Right atrium auricular region (tissue), 2 donors: ENCODE results near the gene DOCK1. TPM values are rescaled to one million over a fixed set of nuclear protein-coding genes. Genes with fewer than 3 reads are reported as not detected.
A peak's percentile ranks its signal among the peaks of the same experiment; 100 is the strongest.

Source experiments
- DNase-seq: peaks from one replicate; pipeline ENCODE4 v3.0.0-alpha.2; 2019; ENCODE audit warnings: low spot score
- H3K27ac ChIP-seq, 2 donors: fragments of 200-600 bp; sonication (generic); 1 replicate in 1 of 2; 2 replicates in 1 of 2; pipeline ENCODE4 v1.5.1; 2016 to 2019
- H3K27me3 ChIP-seq, 2 donors: fragments of 200-600 bp; sonication (generic); one replicate each; pipeline versions ENCODE4 v1.5.1 to v1.6.0; 2017 to 2019
- H3K36me3 ChIP-seq: fragments of 200-600 bp; sonication (generic); one replicate; pipeline ENCODE4 v1.5.1; 2016
- H3K4me1 ChIP-seq, 2 donors: fragments of 200-600 bp; sonication (generic); one replicate each; pipeline versions ENCODE4 v1.5.1 to v1.6.0; 2017 to 2019
- H3K4me3 ChIP-seq, 2 donors: fragments of 200-600 bp; sonication (generic); 1 replicate in 1 of 2; 2 replicates in 1 of 2; pipeline ENCODE4 v1.5.1; 2017 to 2019; ENCODE audit warnings: mild to moderate bottlenecking in 1 of 2, moderate library complexity in 1 of 2
- H3K9me3 ChIP-seq, 2 donors: fragments of 200-600 bp; sonication (generic); one replicate each; pipeline ENCODE4 v1.5.1; 2019
- CTCF ChIP-seq, 2 donors: fragments of 200-600 bp; sonication (generic); IDR thresholded peaks; one replicate each; pipeline ENCODE4 v1.5.1; 2019; ENCODE audit warnings: antibody characterized with exemption in 2 of 2
- total RNA-seq, 2 donors: library from RNA; depleted of rRNA; stranded (reverse); fragments of >200 nt; gene quantifications; one replicate each; pipeline ENCODE4 v1.1.0, GENCODE V29; 2016

Gene DOCK1
- total RNA-seq, 2 donors from 2014 or later: 13.0 to 16.8 TPM

- H3K27me3 ChIP-seq: no peaks in the 10 kb centered on the region
- DNase-seq: peak; percentile 18
- H3K9me3 ChIP-seq: no peaks in the 10 kb centered on the region
- no peak for TF ChIP-seq CTCF (IDR thresholded peaks at IDR 0.05)
- H3K27ac ChIP-seq: no peak overlapping the region
- no peaks in the 10 kb centered on the region for H3K4me1 ChIP-seq
- no peaks in the 10 kb centered on the region for H3K36me3 ChIP-seq
- H3K4me3 ChIP-seq: no peak overlapping the region
Observed at GRCh38 chr10:127470911-127471310, 565.7 kb downstream of the DOCK1 start.

GRCh38 chr10:127472976-127473375 is 567.7 kb downstream of the DOCK1 start:
- Histone ChIP-seq H3K9me3 (no peaks in the 10 kb centered on the region), H3K4me1 (no peaks in the 10 kb centered on the region), H3K4me3 (no peak overlapping the region), H3K27ac (no peak overlapping the region), H3K27me3 (no peaks in the 10 kb centered on the region), H3K36me3 (no peaks in the 10 kb centered on the region)
- no peak for DNase-seq
- TF ChIP-seq CTCF (IDR thresholded peaks at IDR 0.05): no peak

- Histone ChIP-seq H3K27ac (no peak overlapping the region), H3K36me3 (no peaks in the 10 kb centered on the region), H3K4me3 (no peak overlapping the region), H3K9me3 (no peaks in the 10 kb centered on the region), H3K4me1 (no peaks in the 10 kb centered on the region), H3K27me3 (no peaks in the 10 kb centered on the region)
- TF ChIP-seq CTCF (IDR thresholded peaks at IDR 0.05): no peak
- DNase-seq: no peak
Observed at GRCh38 chr10:127474501-127474900, 569.3 kb downstream of the DOCK1 start.

GRCh38 chr10:127485153-127485857 is 580.1 kb downstream of the DOCK1 start:
- Histone ChIP-seq H3K36me3 (no peaks in the 10 kb centered on the region), H3K9me3 (no peaks in the 10 kb centered on the region), H3K27ac (no peak overlapping the region), H3K4me3 (no peak overlapping the region), H3K27me3 (no peaks in the 10 kb centered on the region), H3K4me1 (no peaks in the 10 kb centered on the region)
- DNase-seq: no peak
- no peak for TF ChIP-seq CTCF (IDR thresholded peaks at IDR 0.05)

- no peaks in the 10 kb centered on the region for H3K36me3 ChIP-seq
- no peak for TF ChIP-seq CTCF (IDR thresholded peaks at IDR 0.05)
- no peaks in the 10 kb centered on the region for H3K4me1 ChIP-seq
- DNase-seq: no peak
- H3K27me3 ChIP-seq: no peaks in the 10 kb centered on the region
- H3K9me3 ChIP-seq: no peaks in the 10 kb centered on the region
- H3K4me3 ChIP-seq: no peak overlapping the region
- H3K27ac ChIP-seq: no peak overlapping the region
Observed at GRCh38 chr10:127486355-127486754, 581.1 kb downstream of the DOCK1 start.
